NT2/D1 (cell line): ENCODE measurements around the gene PTRHD1.

Experiments used
- SUZ12 ChIP-seq: IDR thresholded peaks from 2 replicates; pipeline ENCODE4 v1.6.1; 2011; ENCODE audit not compliant: insufficient read length, insufficient read depth; ENCODE audit errors: extremely low read depth
- YY1 ChIP-seq: IDR thresholded peaks from 2 replicates; pipeline ENCODE4 v1.6.1; 2011; ENCODE audit not compliant: insufficient read length, insufficient read depth
- ZNF274 ChIP-seq: IDR thresholded peaks from 2 replicates; pipeline ENCODE4 v1.6.1; 2011; ENCODE audit warnings: mild to moderate bottlenecking, low read depth, low read length

DNA sequence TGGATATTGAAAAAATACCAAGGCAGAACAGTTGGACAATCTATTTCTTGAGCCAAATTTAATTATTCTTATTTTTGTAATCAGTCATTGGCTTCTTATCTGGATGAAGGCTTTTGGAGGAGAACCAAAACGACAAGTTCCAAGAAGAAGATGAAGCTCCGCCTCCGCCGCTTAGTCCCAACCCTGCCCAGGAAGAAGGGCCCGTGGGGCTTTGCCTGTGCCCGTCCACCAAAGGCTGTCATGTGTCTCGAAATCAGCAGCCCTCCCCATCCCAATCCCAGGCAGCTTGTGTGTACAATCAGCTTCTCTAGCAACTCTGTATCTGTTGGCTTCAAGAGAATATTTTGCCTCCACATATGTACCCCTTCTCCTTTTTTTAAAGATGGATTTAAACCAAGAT lies 24.6 kb downstream of the PTRHD1 start:
- TF ChIP-seq YY1 (no peak), SUZ12 (no peak), ZNF274 (no peak)
